H9 (cell line): Measurements from ENCODE around the gene HMSD. TPM values are rescaled to one million over a fixed set of nuclear protein-coding genes. Genes with fewer than 3 reads are reported as not detected.

ENCODE experiments used
- DNase-seq: peaks from one replicate; pipeline ENCODE4 v3.0.0-alpha.2; 2017
- H2AFZ ChIP-seq: one replicate; pipeline ENCODE4 v1.6.1; 2013; ENCODE audit warnings: mild to moderate bottlenecking, low read length, control low read depth, moderate library complexity
- H2AK5ac ChIP-seq: 2 replicates; pipeline ENCODE4 v1.6.1; 2013; ENCODE audit warnings: low read length, control low read depth, mixed read lengths; ENCODE audit not compliant: insufficient read length
- H2BK120ac ChIP-seq: one replicate; pipeline ENCODE4 v1.6.1; 2013; ENCODE audit warnings: low read depth, mild to moderate bottlenecking, low read length, control low read depth, inconsistent platforms; ENCODE audit not compliant: poor library complexity, severe bottlenecking
- H2BK12ac ChIP-seq: 2 replicates; pipeline ENCODE4 v1.6.1; 2013; ENCODE audit warnings: low read length, control low read depth, mixed read lengths, low read depth; ENCODE audit not compliant: insufficient read length
- H2BK15ac ChIP-seq: 2 replicates; pipeline ENCODE4 v1.6.1; 2013; ENCODE audit warnings: low read depth, low read length, control low read depth
- H2BK20ac ChIP-seq: one replicate; pipeline ENCODE4 v1.6.1; 2013; ENCODE audit warnings: low read depth, mild to moderate bottlenecking, low read length, control low read depth, inconsistent platforms; ENCODE audit not compliant: poor library complexity, severe bottlenecking
- H2BK5ac ChIP-seq: 2 replicates; pipeline ENCODE4 v1.6.1; 2013; ENCODE audit warnings: low read length, control low read depth, mixed read lengths; ENCODE audit not compliant: insufficient read length
- H3K14ac ChIP-seq: 2 replicates; pipeline ENCODE4 v1.6.1; 2013; ENCODE audit warnings: low read length, control low read depth; ENCODE audit not compliant: insufficient read depth
- H3K18ac ChIP-seq: 2 replicates; pipeline ENCODE4 v1.6.1; 2013; ENCODE audit warnings: low read depth, mild to moderate bottlenecking, mixed read lengths, low read length, control low read depth; ENCODE audit not compliant: insufficient read length
- H3K23ac ChIP-seq: 2 replicates; pipeline ENCODE4 v1.6.1; 2013; ENCODE audit warnings: low read length, control low read depth, mixed read lengths, low read depth; ENCODE audit not compliant: insufficient read length
- H3K23me2 ChIP-seq: 2 replicates; pipeline ENCODE4 v1.6.1; 2013; ENCODE audit warnings: low read depth, mild to moderate bottlenecking, mixed read lengths, low read length, control low read depth; ENCODE audit not compliant: insufficient read length, poor library complexity, severe bottlenecking
- H3K27ac ChIP-seq: 2 replicates; pipeline ENCODE4 v1.5.1; 2013; ENCODE audit warnings: low read length, control low read depth, mixed read lengths, low read depth; ENCODE audit not compliant: insufficient read length
- H3K27me3 ChIP-seq: 2 replicates; pipeline ENCODE4 v1.6.1; 2013; ENCODE audit warnings: low read length, control low read depth, inconsistent platforms; ENCODE audit not compliant: insufficient read depth
- H3K4ac ChIP-seq: 2 replicates; pipeline ENCODE4 v1.6.1; 2013; ENCODE audit warnings: low read depth, mild to moderate bottlenecking, control low read depth, inconsistent platforms, low read length, moderate library complexity
- H3K4me1 ChIP-seq: 2 replicates; pipeline ENCODE4 v1.6.1; 2013; ENCODE audit warnings: low read length, control low read depth, inconsistent platforms; ENCODE audit not compliant: insufficient read depth
- H3K4me2 ChIP-seq: 2 replicates; pipeline ENCODE4 v1.6.1; 2013; ENCODE audit warnings: low read length, control low read depth, mixed read lengths; ENCODE audit not compliant: insufficient read length, insufficient read depth
- H3K56ac ChIP-seq: 2 replicates; pipeline ENCODE4 v1.6.1; 2013; ENCODE audit warnings: low read depth, mild to moderate bottlenecking, mixed read lengths, low read length, control low read depth; ENCODE audit not compliant: insufficient read length
- H3K79me1 ChIP-seq: 2 replicates; pipeline ENCODE4 v1.6.1; 2013; ENCODE audit warnings: low read depth, mild to moderate bottlenecking, moderate library complexity, low read length, control low read depth, inconsistent platforms; ENCODE audit not compliant: insufficient read depth, poor library complexity, severe bottlenecking
- H3K79me2 ChIP-seq: 2 replicates; pipeline ENCODE4 v1.6.1; 2013; ENCODE audit warnings: low read length, control low read depth, inconsistent platforms; ENCODE audit not compliant: insufficient read depth
- H3K9ac ChIP-seq: 2 replicates; pipeline ENCODE4 v1.6.1; 2013; ENCODE audit warnings: low read length, control low read depth, mixed read lengths; ENCODE audit not compliant: insufficient read length; ENCODE audit errors: extremely low read depth
- H3K9me3 ChIP-seq: one replicate; pipeline ENCODE4 v1.6.1; 2013; ENCODE audit warnings: low read depth, low read length, inconsistent platforms; ENCODE audit not compliant: control insufficient read depth
- H3T11ph ChIP-seq: one replicate; pipeline ENCODE4 v1.6.1; 2013; ENCODE audit warnings: mild to moderate bottlenecking, low read length, control low read depth, inconsistent platforms
- H4K20me1 ChIP-seq: one replicate; pipeline ENCODE4 v1.6.1; 2013; ENCODE audit not compliant: control insufficient read depth, insufficient read length, insufficient read depth
- H4K5ac ChIP-seq: 2 replicates; pipeline ENCODE4 v1.6.1; 2013; ENCODE audit warnings: low read depth, mild to moderate bottlenecking, mixed read lengths, low read length, control low read depth; ENCODE audit not compliant: insufficient read length
- H4K8ac ChIP-seq: replicated peaks from 2 replicates; pipeline ENCODE4 v1.6.1; 2013; ENCODE audit warnings: low read length, control low read depth, mixed read lengths, low read depth; ENCODE audit not compliant: insufficient read length
- H4K91ac ChIP-seq: 2 replicates; pipeline ENCODE4 v1.6.1; 2013; ENCODE audit warnings: low read depth, mild to moderate bottlenecking, moderate library complexity, mixed read lengths, low read length, control low read depth; ENCODE audit not compliant: insufficient read length
- H3K27ac Mint-ChIP-seq, 3 experiments: 2 replicates in 2 of 3; 3 replicates in 1 of 3; pipeline ENCODE4 v1.8.0; 2020 to 2021; ENCODE audit warnings: mixed read lengths in 3 of 3, mild to moderate bottlenecking in 1 of 3, moderate library complexity in 1 of 3
- H3K27me3 Mint-ChIP-seq: 2 replicates; pipeline ENCODE4 v1.8.0; 2021; ENCODE audit warnings: low read depth, mild to moderate bottlenecking, moderate library complexity, mixed read lengths
- H3K36me3 Mint-ChIP-seq, 3 experiments: 2 replicates in 2 of 3; 3 replicates in 1 of 3; pipeline ENCODE4 v1.8.0; 2020 to 2021; ENCODE audit warnings: low read depth in 3 of 3, mixed read lengths in 3 of 3; ENCODE audit not compliant: insufficient read depth in 1 of 3
- H3K4me1 Mint-ChIP-seq, 2 experiments: 2 replicates each; pipeline ENCODE4 v1.8.0; 2020; ENCODE audit warnings: mixed read lengths in 2 of 2
- H3K4me3 Mint-ChIP-seq, 2 experiments: 2 replicates in 1 of 2; 3 replicates in 1 of 2; pipeline ENCODE4 v1.8.0; 2020 to 2021; ENCODE audit warnings: mild to moderate bottlenecking in 2 of 2, mixed read lengths in 2 of 2, moderate library complexity in 1 of 2
- H3K9me3 Mint-ChIP-seq, 2 experiments: 2 replicates in 1 of 2; 3 replicates in 1 of 2; pipeline ENCODE4 v1.8.0; 2020; ENCODE audit warnings: mild to moderate bottlenecking in 2 of 2, mixed read lengths in 2 of 2, moderate library complexity in 1 of 2
- CTCF ChIP-seq: fragments of 200-600 bp; sonication (generic); conservative IDR thresholded peaks from 3 replicates; pipeline ENCODE4 v1.8.0; 2021; ENCODE audit warnings: antibody characterized with exemption, mild to moderate bottlenecking
- WGBS: extraction: QIAGEN DNeasy Blood & Tissue Kit; methylation state at CpG from one replicate; pipeline ENCODE4 v1.1.7; 2013; ENCODE audit warnings: missing lambda C conversion rate, low lambda C conversion rate, mixed read lengths; ENCODE audit not compliant: insufficient read length; ENCODE audit errors: extremely low coverage; 5-methylcytosine and 5-hydroxymethylcytosine counted together
- total RNA-seq: library from RNA; stranded (reverse); gene quantifications from 2 replicates; pipeline ENCODE4 v1.2.1, GENCODE V29; 2021

HMSD gene
- total RNA-seq, 1 experiment from 2014 or later, result 6.6 TPM

DNA sequence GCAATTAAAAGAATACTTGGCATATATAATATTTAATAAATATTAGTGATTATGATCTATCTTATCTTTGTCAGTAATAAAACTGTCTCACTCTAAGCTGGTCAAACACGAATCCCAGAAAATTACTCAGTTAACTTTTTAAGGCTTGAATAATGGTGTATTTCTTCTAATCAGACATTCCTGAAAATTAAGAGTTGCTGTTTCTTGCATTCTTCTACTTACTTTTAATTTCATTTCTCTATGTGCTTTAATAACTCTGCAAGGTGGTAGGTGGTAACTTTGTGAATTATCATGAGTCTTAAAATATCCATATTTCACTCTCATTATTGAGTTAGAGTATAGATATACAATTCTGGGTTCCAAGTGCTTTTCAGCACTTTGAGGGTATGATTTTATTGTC lies 44.4 kb upstream of the HMSD start:
- Histone ChIP-seq H3K23me2 (no peaks in the 10 kb centered on the region), H3K4me2 (no peak overlapping the region), H3T11ph (no peak overlapping the region), H3K14ac (no peak overlapping the region), H3K4ac (no peak overlapping the region), H3K27me3 (no peaks in the 10 kb centered on the region), H3K56ac (no peak overlapping the region), H4K8ac (no peak overlapping the region), H3K9ac (no peak overlapping the region), H2BK15ac (no peak overlapping the region), H2BK120ac (no peak overlapping the region), H3K9me3 (no peaks in the 10 kb centered on the region), H4K5ac (no peak overlapping the region), H2AFZ (no peak overlapping the region), H2BK5ac (no peak overlapping the region), H2BK12ac (no peak overlapping the region), H2BK20ac (no peak overlapping the region), H3K79me1 (no peaks in the 10 kb centered on the region), H3K4me1 (no peaks in the 10 kb centered on the region), H4K20me1 (no peaks in the 10 kb centered on the region), H3K27ac (no peak overlapping the region), H3K18ac (no peak overlapping the region), H3K23ac (no peak overlapping the region), H2AK5ac (no peak overlapping the region), H4K91ac (no peak overlapping the region), H3K79me2 (no peaks in the 10 kb centered on the region)
- no peak for TF ChIP-seq CTCF
- Mint-ChIP-seq H3K36me3 (peaks cover 0 to 8% (median 0%) of the 10 kb centered on the region in 3 experiments; a peak in 4 of 7 replicates), H3K27ac (no peak overlapping the region), H3K4me1 (peaks cover 7 to 11% of the 10 kb centered on the region in 2 experiments), H3K9me3 (peaks cover 0 to 13% of the 10 kb centered on the region in 2 experiments; a peak in 4 of 5 replicates), H3K4me3 (no peak overlapping the region), H3K27me3 (peaks cover 1% of the 10 kb centered on the region; the same call in 1 of the 2 replicates)
- WGBS, result no CpG with 5 or more reads among the region's 1 CpG
- DNase-seq, result no peak
